GM19438 (cell line): Measurements from ENCODE around the gene TENM3.

Source experiments
- ATAC-seq: cut with Tn5 transposase; IDR thresholded peaks from one replicate; pipeline ENCODE4 v1.9.1; 2021; ENCODE audit warnings: low read depth; ENCODE audit not compliant: unreplicated experiment

The TENM3 gene

DNA sequence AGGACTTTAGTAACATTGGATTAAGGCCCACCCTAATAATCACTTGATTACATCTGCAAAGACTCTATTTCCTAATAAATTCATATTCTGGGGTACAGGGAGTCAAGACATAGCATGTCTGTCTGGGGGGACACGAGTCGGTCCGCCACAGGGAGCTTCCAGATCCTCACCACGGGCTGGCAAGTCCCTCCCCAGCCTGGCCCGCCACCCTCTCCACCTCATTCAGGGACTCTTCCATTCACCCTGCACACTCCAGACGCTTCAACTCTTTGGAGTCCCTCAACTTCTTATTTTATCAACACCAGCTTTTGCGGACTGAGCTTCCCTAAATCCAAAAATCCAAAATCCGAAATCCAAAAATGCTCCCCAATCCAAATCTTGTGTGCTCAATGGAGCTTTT lies 602.8 kb downstream of the TENM3 start:
- ATAC-seq = no peak

- no peak for ATAC-seq
Measured at GRCh38 chr4:182847576-182848450, 604.6 kb downstream of the TENM3 start.

- no peak for ATAC-seq
Measured at GRCh38 chr4:182848685-182849084, 605.5 kb downstream of the TENM3 start.
